Gastroesophageal sphincter (tissue), 4 donors: ENCODE data around the gene GRPEL1. TPM values are rescaled to one million over a fixed set of nuclear protein-coding genes. Genes with fewer than 3 reads are reported as not detected.
"Not testable (repeated sequence)": the region's sequence is repeated elsewhere in the genome, so short reads cannot be mapped to it uniquely, and the experiment has no call there.

Experiments
- ATAC-seq: fragments of 150-250 bp; one replicate; pipeline ENCODE4 v1.9.1; 2016; ENCODE audit warnings: mild to moderate bottlenecking, moderate library complexity
- H3K27ac ChIP-seq, 4 donors: fragments of 200-600 bp; sonication (generic) in 3 of 4; 1 replicate in 3 of 4; 2 replicates in 1 of 4; pipeline ENCODE4 v1.5.1; 2016 to 2019
- H3K27me3 ChIP-seq: fragments of 200-600 bp; sonication (generic); one replicate; pipeline ENCODE4 v1.5.1; 2019
- H3K36me3 ChIP-seq, 2 donors: fragments of 200-600 bp; sonication (generic); one replicate each; pipeline ENCODE4 v1.5.1; 2019; ENCODE audit warnings: control low read depth in 1 of 2
- H3K4me1 ChIP-seq, 3 donors: fragments of 200-600 bp; sonication (generic); 1 replicate in 2 of 3; 2 replicates in 1 of 3; pipeline ENCODE4 v1.5.1; 2016 to 2019; ENCODE audit warnings: control low read depth in 2 of 3
- H3K4me3 ChIP-seq, 2 donors: fragments of 200-600 bp; sonication (generic); one replicate each; pipeline ENCODE4 v1.5.1; 2019; ENCODE audit warnings: mild to moderate bottlenecking in 1 of 2, moderate library complexity in 1 of 2
- H3K9me3 ChIP-seq, 3 donors: fragments of 200-600 bp; sonication (generic); one replicate each; pipeline ENCODE4 v1.5.1; 2017 to 2019; ENCODE audit warnings: control low read depth in 2 of 3
- EP300 ChIP-seq: sonication (generic); formaldehyde crosslinking; IDR thresholded peaks from one replicate; pipeline ENCODE4 v1.6.1; 2017; ENCODE audit warnings: antibody characterized with exemption, mild to moderate bottlenecking
- POLR2A ChIP-seq, 2 donors: fragments of 450-650 bp; IDR thresholded peaks; one replicate each; pipeline ENCODE4 v1.6.1; 2017; ENCODE audit warnings: antibody characterized with exemption in 2 of 2, mild to moderate bottlenecking in 2 of 2, moderate library complexity in 1 of 2
- POLR2AphosphoS5 ChIP-seq: sonication (generic); formaldehyde crosslinking; IDR thresholded peaks from one replicate; pipeline ENCODE4 v1.6.1; 2017; ENCODE audit warnings: antibody characterized with exemption
- WGBS, 2 donors: methylation state at CpG; one replicate each; pipeline ENCODE4 v1.1.5; 2018; ENCODE audit warnings: low coverage in 1 of 2; 5-methylcytosine and 5-hydroxymethylcytosine counted together
- total RNA-seq, 4 donors: library from RNA; depleted of rRNA; stranded (reverse); fragments of >200 nt; gene quantifications; one replicate each; pipeline ENCODE4 v1.1.0, GENCODE V29; 2016
- TF ChIP-seq, protein P1 (sequence below), 4 experiments: fragments of 200-600 bp in 2 of 4; fragments of 450-650 bp in 2 of 4; sonication (generic) in 1 of 4; IDR thresholded peaks; one replicate each; pipeline ENCODE4 v1.5.1; 2017 to 2019; ENCODE audit warnings: antibody characterized with exemption in 4 of 4, mild to moderate bottlenecking in 2 of 4, moderate library complexity in 2 of 4

Gene GRPEL1
- total RNA-seq, 4 donors from 2014 or later, result 14.0 to 32.8 (median 23.9) TPM

GRCh38 chr4:7094916-7095315 is 27.1 kb upstream of the GRPEL1 start:
- Histone ChIP-seq H3K27me3 (no peaks in the 10 kb centered on the region), H3K27ac (no peak overlapping the region), H3K4me3 (no peak overlapping the region), H3K9me3 (no peaks in the 10 kb centered on the region), H3K4me1 (peaks cover 0 to 3% (median under 1%) of the 10 kb centered on the region in 3 donors), H3K36me3 (no peaks in the 10 kb centered on the region)
- TF ChIP-seq EP300, result no peak
- no peak for TF ChIP-seq POLR2A (IDR thresholded peaks at IDR 0.05)
- TF ChIP-seq POLR2AphosphoS5, result no peak
- TF ChIP-seq, protein P1, sequence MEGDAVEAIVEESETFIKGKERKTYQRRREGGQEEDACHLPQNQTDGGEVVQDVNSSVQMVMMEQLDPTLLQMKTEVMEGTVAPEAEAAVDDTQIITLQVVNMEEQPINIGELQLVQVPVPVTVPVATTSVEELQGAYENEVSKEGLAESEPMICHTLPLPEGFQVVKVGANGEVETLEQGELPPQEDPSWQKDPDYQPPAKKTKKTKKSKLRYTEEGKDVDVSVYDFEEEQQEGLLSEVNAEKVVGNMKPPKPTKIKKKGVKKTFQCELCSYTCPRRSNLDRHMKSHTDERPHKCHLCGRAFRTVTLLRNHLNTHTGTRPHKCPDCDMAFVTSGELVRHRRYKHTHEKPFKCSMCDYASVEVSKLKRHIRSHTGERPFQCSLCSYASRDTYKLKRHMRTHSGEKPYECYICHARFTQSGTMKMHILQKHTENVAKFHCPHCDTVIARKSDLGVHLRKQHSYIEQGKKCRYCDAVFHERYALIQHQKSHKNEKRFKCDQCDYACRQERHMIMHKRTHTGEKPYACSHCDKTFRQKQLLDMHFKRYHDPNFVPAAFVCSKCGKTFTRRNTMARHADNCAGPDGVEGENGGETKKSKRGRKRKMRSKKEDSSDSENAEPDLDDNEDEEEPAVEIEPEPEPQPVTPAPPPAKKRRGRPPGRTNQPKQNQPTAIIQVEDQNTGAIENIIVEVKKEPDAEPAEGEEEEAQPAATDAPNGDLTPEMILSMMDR (IDR thresholded peaks at IDR 0.05), result no peak
- WGBS, 2 donors, result 90 to 98% methylated on average over 2 to 6 of the region's 10 CpGs
- no peak for ATAC-seq

DNA sequence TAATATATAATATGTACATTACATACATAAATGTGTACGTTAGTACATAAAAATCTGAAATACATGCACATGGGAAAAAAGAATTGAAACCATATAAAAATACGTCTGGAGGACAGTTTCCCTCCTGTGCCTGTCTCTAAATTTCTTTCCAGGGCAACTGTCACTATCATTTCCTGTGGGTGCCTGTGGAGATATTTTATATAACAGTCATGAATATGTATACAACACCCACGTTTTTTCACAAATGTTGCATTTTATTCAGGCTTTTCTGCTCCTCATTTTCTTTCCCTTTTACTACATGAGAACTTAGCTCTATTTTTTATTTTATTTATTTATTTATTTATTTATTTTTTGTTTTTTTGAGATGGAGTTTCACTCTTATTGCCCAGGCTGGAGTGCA is 24.2 kb upstream of the GRPEL1 start:
- Histone ChIP-seq H3K27ac (no peak overlapping the region), H3K4me3 (no peak overlapping the region), H3K27me3 (no peaks in the 10 kb centered on the region), H3K9me3 (no peaks in the 10 kb centered on the region), H3K36me3 (no peaks in the 10 kb centered on the region), H3K4me1 (peaks cover 2 to 17% (median 3%) of the 10 kb centered on the region in 3 donors)
- TF ChIP-seq POLR2AphosphoS5 (no peak), EP300 (no peak), POLR2A (IDR thresholded peaks at IDR 0.05) (no peak)
- TF ChIP-seq, protein P1 (IDR thresholded peaks at IDR 0.05), result no peak
- ATAC-seq, result no peak
- WGBS, 2 donors, result 63 to 65% methylated on average over 3 of the region's 3 CpGs

GRCh38 chr4:7089213-7089986 is 21.5 kb upstream of the GRPEL1 start:
- no peaks in the 10 kb centered on the region for H3K36me3 ChIP-seq
- TF ChIP-seq POLR2A (IDR thresholded peaks at IDR 0.05), result no peak
- TF ChIP-seq EP300, result no peak
- TF ChIP-seq, protein P1 (IDR thresholded peaks at IDR 0.05), result no peak
- peak; percentile 42 for TF ChIP-seq POLR2AphosphoS5
- peak; percentile 46 for ATAC-seq
- H3K4me1 ChIP-seq, result peaks cover 2 to 17% (median 3%) of the 10 kb centered on the region in 3 donors
- no peak overlapping the region for H3K4me3 ChIP-seq
- peaks cover under 1% of the 10 kb centered on the region for H3K27me3 ChIP-seq
- H3K27ac ChIP-seq, result peak overlapping the region in 3 of 4 donors; percentile 21 to 60 (median 36)
- WGBS, 2 donors, result 15 to 33% methylated on average over 4 to 5 of the region's 5 CpGs
- H3K9me3 ChIP-seq, result no peaks in the 10 kb centered on the region

- TF ChIP-seq EP300, result no peak
- TF ChIP-seq POLR2AphosphoS5, result no peak
- no peak for TF ChIP-seq POLR2A (IDR thresholded peaks at IDR 0.05)
- TF ChIP-seq, protein P1 (IDR thresholded peaks at IDR 0.05), result no peak
- Histone ChIP-seq H3K36me3 (no peaks in the 10 kb centered on the region), H3K9me3 (no peaks in the 10 kb centered on the region), H3K27me3 (peaks cover 9% of the 10 kb centered on the region), H3K27ac (no peak overlapping the region), H3K4me3 (no peak overlapping the region), H3K4me1 (peaks cover 2 to 22% (median 3%) of the 10 kb centered on the region in 3 donors)
- 70 to 71% methylated on average over 3 of the region's 3 CpGs for WGBS, 2 donors
- no peak for ATAC-seq
Observed at GRCh38 chr4:7087036-7087435, 19.2 kb upstream of the GRPEL1 start.

- Histone ChIP-seq H3K4me3 (no peak overlapping the region), H3K36me3 (no peaks in the 10 kb centered on the region), H3K9me3 (no peaks in the 10 kb centered on the region), H3K27ac (no peak overlapping the region), H3K27me3 (peaks cover 9% of the 10 kb centered on the region), H3K4me1 (peaks cover 2 to 25% (median 3%) of the 10 kb centered on the region in 3 donors)
- 55% methylated on average over 1 of the region's 1 CpG; no CpG with 5 or more reads in 1 of the 2 donors for WGBS, 2 donors
- TF ChIP-seq POLR2AphosphoS5 (no peak), EP300 (no peak), POLR2A (IDR thresholded peaks at IDR 0.05) (no peak)
- ATAC-seq, result no peak
Observed at GRCh38 chr4:7086384-7086783, 18.5 kb upstream of the GRPEL1 start.

- H3K9me3 ChIP-seq, H3K27ac ChIP-seq, H3K27me3 ChIP-seq, ATAC-seq, H3K36me3 ChIP-seq: not testable (repeated sequence)
- Histone ChIP-seq H3K4me3 (peak overlapping the region in 1 of 2 donors; percentile 34), H3K4me1 (peaks cover 0 to 19% (median 2%) of the 10 kb centered on the region in 3 donors)
- 32 to 49% methylated on average over 7 to 9 of the region's 9 CpGs for WGBS, 2 donors
Observed at GRCh38 chr4:7084564-7084961, 16.7 kb upstream of the GRPEL1 start.
